COR-L47 (cell line): ENCODE data around the gene FXYD1.
"Not testable (repeated sequence)": the region's sequence is repeated elsewhere in the genome, so short reads cannot be mapped to it uniquely, and the experiment has no call there.

Experiments used
- DNase-seq: peaks from one replicate; lab custom pipeline; 2025; lab: John Stamatoyannopoulos, UW

The FXYD1 gene

DNA sequence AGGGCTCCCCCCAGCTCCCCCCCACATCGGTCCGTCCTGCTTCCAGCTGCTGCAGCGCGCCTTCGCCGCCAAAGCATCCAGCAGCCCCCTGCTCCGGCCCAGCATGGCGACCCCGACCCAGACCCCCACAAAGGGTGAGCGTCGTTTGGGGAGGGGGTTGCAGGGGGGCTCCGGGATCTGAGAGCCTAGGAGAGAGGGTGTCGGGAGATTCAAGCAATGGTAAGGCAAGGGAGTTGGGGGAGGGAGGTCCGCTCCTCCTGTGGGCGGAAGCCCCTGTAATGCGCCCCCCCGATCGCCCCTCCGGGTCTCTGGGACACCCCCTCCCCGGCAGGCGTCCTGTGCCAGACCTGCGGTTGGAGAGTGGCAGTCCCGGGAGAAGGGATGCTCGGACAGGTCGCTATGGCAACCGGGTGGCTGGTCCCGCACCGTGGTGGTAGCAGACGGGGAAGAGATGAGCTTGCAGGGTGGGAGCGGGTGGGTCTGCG lies 4.6 kb downstream of the FXYD1 start, which contains the start of gene FXYD7:
Gene FXYD7 (plus strand): TSS at position 25 of the 485 bp plus-strand sequence. CDS start 79 bp downstream, at position 104.
- DNase-seq, result no peak

GRCh38 chr19:35143818-35144217 lies 5.2 kb downstream of the FXYD1 start:
- no peak for DNase-seq

GRCh38 chr19:35144259-35144599 lies 5.6 kb downstream of the FXYD1 start:
- no peak for DNase-seq

GRCh38 chr19:35144600-35145436 lies 6.2 kb downstream of the FXYD1 start:
- DNase-seq, result no peak

- no peak for DNase-seq
Measured at GRCh38 chr19:35146746-35147459, 8.3 kb downstream of the FXYD1 start.

- DNase-seq, result no peak
Measured at GRCh38 chr19:35149463-35149862, 10.8 kb downstream of the FXYD1 start.

- DNase-seq, result no peak
Measured at GRCh38 chr19:35150445-35150844, 11.8 kb downstream of the FXYD1 start.

DNA sequence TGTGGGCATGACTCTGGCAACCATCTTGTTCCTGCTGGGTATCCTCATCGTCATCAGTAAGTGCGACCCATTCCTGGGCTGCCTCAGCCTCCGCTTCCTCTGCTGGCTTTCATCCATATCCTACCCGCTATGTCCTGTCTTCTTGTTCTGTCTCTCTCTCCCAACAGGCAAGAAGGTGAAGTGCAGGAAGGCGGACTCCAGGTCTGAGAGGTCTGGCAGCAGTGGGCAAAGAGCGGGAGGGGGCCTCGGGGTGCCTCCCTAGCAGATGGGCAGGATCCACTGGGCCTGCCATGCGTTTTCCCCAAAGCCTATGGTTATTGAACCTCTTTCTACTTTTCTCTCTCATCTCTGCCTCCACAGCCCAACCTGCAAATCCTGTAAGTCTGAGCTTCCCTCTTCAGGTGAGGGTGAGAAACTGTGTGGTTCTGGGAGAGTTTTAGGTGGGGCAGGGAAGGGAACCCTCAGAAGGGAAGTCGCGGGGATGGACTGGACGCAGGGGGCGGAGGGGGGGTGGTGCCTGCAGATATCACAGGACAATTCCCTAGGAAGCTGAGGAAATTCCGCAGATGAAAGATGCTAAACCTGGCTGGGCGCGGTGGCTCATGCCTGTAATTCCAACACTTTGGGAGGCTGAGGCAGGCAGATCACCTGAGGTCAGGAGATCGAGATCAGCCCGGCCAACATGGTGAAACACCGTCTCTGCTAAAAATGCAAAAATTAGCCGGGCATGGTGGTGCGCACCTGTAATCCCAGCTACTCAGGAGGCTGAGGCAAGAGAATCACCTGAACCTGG lies 12.8 kb downstream of the FXYD1 start:
- no peak for DNase-seq

GRCh38 chr19:35153129-35153522 lies 14.5 kb downstream of the FXYD1 start:
- not testable (repeated sequence) for DNase-seq

DNA sequence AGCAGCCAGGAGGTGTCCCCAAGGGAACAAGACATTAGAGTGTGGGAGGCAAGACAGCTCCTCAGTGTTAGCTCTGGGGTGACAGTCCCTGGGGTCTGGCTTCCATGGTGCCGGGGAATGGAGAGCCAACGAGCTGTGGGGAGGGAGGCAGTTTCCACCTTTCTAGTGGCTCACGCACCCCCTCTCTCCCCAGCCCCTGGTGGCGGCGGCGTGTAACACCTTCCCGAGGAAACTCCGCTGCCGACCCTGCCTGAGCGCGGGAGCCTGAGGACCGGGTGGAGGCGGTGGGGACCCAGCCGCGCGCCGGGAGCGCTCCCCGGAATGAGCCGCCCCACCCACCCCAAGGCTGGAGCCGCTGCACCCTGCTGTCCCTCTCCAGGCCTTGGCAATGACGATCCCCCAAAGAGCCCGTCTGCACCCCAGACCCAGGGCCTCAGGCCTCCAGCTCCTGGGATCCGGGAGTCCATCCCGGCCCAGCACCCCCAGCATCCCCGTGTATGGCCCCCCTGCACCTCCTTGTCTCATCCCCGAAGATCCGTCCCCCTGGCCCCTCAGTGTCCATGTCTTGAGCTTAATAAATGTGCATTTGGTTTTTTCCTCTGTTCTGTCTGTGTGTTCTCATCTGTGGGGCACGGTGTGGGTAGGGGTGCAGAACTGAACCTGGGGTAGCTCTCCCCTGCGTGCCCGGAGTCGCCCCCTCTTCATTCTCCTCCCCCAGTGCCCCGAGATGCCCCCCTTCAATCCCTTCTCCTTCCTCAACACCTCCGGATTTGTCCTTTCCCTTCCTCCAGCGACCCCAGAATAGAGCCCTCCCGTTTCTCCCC lies 15.3 kb downstream of the FXYD1 start:
- DNase-seq, result peak; percentile 26

- no peak for DNase-seq
Measured at GRCh38 chr19:35154525-35155406, 16.1 kb downstream of the FXYD1 start, which contains the start of gene FXYD5. Gene FXYD5 (plus strand): TSS chr19:35154735. CDS start chr19:35155551, 816 bp downstream.

DNA sequence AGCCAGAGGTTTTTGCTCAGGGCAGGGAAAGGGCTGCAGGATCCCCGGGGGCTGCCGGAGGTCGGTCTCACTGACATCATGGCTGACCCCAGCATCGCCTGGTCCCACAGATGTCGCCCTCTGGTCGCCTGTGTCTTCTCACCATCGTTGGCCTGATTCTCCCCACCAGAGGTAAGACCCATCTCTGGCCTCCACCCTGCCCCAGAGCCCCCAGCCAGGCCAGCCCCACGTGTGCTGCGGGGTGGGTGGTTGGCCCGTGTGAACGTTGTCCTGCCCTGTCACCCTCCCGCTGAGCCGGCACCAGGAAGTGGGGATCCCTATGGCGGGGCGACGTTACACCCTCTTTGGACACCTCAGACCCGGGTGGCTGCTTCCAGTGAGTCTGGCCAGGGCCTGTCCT lies 16.8 kb downstream of the FXYD1 start:
- DNase-seq, result no peak

- DNase-seq, result no peak
Measured at GRCh38 chr19:35155981-35156672, 17.5 kb downstream of the FXYD1 start.

DNA sequence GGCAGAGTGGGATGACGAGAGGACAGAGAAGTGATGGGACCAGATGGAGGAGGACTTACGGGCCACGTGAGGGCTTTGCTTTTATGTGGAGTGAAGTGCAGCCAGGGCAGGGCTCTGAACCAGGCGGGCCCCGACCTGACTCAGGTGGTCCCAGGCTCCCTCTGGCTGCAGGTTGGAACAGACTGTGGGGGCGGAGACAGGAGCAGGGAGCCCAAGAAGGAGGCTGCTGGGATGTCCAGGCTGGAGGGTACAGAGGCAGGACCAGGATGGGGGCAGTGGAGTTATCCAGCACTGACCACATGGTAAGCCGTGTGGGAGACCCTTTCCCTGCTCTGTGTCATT lies 18.0 kb downstream of the FXYD1 start:
- no peak for DNase-seq

- no peak for DNase-seq
Measured at GRCh38 chr19:35157431-35157830, 18.8 kb downstream of the FXYD1 start.

DNA sequence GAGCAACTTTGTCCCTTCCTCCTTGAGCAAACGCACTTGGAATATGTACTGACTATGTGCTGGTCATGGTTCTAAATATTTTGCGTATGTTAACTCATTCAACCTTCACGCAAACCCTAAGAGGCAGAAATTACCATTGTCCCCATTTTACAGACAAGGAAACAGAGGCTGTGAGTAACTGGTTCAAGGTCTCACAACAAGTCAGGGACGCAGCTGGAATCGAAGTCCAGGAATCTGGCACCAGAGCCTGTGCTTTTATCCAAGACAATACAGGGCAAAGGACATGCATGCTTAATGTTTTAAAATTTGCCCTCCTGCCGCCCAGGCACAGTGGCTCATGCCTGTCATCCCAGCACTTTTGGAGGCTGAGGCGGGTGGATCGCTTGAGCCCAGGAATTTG lies 21.0 kb downstream of the FXYD1 start:
- no peak for DNase-seq

DNA sequence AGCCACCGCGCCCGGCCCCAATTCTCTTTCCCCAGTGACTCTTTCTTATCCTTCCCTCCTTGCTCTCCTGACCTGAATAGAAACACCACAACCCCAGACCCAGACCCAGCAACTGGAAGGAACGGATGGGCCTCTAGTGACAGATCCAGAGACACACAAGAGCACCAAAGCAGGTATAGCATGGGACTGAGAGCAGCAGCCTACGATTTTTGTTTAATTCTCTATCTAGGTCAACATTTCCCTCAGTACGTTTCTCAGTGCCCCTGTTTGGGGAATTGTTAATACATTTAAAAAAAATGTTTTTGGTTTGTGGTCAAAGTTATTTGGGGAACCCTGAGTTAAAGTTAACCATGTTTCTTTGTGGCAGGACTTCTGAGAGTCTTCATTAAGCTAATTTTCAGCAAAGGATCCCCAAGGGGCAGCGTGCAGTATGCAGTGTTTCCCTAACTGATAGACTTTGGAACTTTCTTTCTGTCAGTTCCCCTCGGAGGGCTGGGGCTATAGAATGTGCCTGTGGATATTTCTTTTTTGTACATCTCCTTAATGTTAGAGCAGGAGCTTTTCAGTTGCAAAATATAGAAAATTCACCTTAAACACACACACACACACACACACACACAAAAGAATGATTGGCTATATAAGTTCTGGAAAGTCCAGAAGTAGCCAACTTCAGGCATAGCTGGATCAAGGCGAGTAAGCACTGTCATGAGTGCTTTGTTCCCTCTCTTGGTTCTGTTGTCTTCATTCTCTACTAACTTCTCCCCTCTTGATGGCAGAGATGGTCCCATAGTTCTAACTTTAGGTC lies 22.2 kb downstream of the FXYD1 start:
- DNase-seq, result no peak

DNA sequence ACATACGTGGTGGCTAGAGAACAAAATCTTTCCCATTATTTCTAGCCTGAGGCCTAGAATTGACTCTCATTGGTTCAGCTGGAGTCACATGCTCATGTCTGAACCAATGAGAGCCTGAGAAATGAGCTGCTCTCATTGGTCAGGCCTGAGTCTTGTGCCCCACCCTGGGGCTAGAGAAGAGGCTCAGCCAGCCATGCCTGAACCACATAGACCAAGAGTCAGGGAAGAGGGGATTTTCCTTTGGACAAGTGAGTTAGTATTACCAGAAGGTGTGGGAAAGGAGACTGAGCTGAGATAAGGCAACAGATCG lies 22.8 kb downstream of the FXYD1 start:
- DNase-seq, result no peak
